Stomach smooth muscle (tissue), 2 donors: ENCODE results near the gene ADCYAP1.

ENCODE experiments used
- H3K27ac ChIP-seq: one replicate; pipeline ENCODE4 v1.7.0; 2013; ENCODE audit warnings: mild to moderate bottlenecking, low read length, inconsistent platforms
- H3K27me3 ChIP-seq, 2 donors: one replicate each; pipeline ENCODE4 v1.7.0; 2013; ENCODE audit warnings: low read length in 2 of 2; ENCODE audit not compliant: insufficient read depth in 2 of 2, control insufficient read depth in 1 of 2
- H3K36me3 ChIP-seq, 2 donors: one replicate each; pipeline ENCODE4 v1.7.0; 2013; ENCODE audit warnings: low read length in 2 of 2; ENCODE audit not compliant: control insufficient read depth in 2 of 2, insufficient read depth in 2 of 2
- H3K4me1 ChIP-seq: one replicate; pipeline ENCODE4 v1.7.0; 2013; ENCODE audit warnings: low read length; ENCODE audit not compliant: control insufficient read depth, insufficient read depth
- H3K4me3 ChIP-seq, 2 donors: one replicate each; pipeline ENCODE4 v1.7.0; 2013; ENCODE audit warnings: low read length in 2 of 2
- H3K9ac ChIP-seq, 2 donors: one replicate each; pipeline ENCODE4 v1.7.0; 2013; ENCODE audit warnings: low read length in 2 of 2, mild to moderate bottlenecking in 1 of 2
- H3K9me3 ChIP-seq, 2 donors: one replicate each; pipeline ENCODE4 v1.7.0; 2013; ENCODE audit warnings: low read length in 2 of 2; ENCODE audit not compliant: control insufficient read depth in 2 of 2
- donor health status: healthy.
- donor health status: Pancreatic carcinoma.

ADCYAP1 gene

DNA sequence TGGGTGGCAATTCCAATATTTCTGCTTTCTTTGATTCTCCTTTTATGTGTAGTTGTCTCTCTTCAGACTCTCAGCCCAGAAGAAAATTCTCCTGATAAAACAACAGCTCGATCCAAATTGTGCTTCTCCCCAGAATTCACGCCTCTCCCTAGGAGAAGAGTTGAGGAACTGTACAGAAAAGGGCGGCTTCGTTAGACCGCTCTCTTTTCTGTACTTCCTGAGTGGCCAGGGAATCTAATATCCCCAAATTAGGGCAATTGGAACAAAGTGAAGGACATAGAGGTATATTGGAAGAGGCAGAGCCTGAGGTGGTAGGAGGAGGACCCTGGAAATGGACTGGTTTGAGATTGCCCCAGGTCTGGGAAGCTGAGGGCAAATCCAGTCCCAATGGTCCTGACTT is 5.6 kb downstream of the ADCYAP1 start:
- H3K4me1 ChIP-seq = peaks cover 30% of the 10 kb centered on the region
- no peak overlapping the region for H3K9ac ChIP-seq
- H3K36me3 ChIP-seq = no peaks in the 10 kb centered on the region
- H3K4me3 ChIP-seq = no peak overlapping the region
- H3K9me3 ChIP-seq = peaks cover 0 to 2% of the 10 kb centered on the region in 2 donors
- peaks cover 49 to 61% of the 10 kb centered on the region in 2 donors for H3K27me3 ChIP-seq
- no peak overlapping the region for H3K27ac ChIP-seq

- no peak overlapping the region for H3K9ac ChIP-seq
- no peaks in the 10 kb centered on the region for H3K36me3 ChIP-seq
- peaks cover 42 to 53% of the 10 kb centered on the region in 2 donors for H3K27me3 ChIP-seq
- no peak overlapping the region for H3K27ac ChIP-seq
- H3K9me3 ChIP-seq = peaks cover 0 to 2% of the 10 kb centered on the region in 2 donors
- H3K4me1 ChIP-seq = peaks cover 27% of the 10 kb centered on the region
- H3K4me3 ChIP-seq = no peak overlapping the region
Measured at GRCh38 chr18:911025-911424, 6.4 kb downstream of the ADCYAP1 start.

DNA sequence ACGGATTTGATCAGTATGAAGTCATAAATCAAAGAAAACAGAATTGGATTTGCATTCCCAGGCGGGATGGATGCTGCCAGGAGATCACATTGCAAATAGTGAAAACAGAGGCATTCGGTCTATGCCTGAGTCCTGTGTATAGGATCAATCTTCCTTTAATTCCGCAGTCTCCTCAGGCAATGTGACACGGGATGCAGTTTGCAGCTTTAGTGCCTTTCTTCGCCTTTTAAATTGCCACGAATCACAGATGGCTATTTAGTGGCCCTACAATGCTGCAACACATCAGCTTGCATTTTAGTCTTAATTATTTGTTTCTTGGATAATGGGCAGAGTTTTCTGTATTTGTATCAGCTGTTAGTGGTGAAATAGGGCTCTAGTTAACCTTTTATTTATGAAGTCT is 6.8 kb downstream of the ADCYAP1 start:
- Histone ChIP-seq H3K4me1 (peaks cover 24% of the 10 kb centered on the region), H3K9ac (no peak overlapping the region), H3K27me3 (peaks cover 37 to 49% of the 10 kb centered on the region in 2 donors), H3K4me3 (no peak overlapping the region), H3K9me3 (peaks cover 0 to 2% of the 10 kb centered on the region in 2 donors), H3K27ac (no peak overlapping the region), H3K36me3 (no peaks in the 10 kb centered on the region)

GRCh38 chr18:916562-916961 is 11.9 kb downstream of the ADCYAP1 start:
- Histone ChIP-seq H3K9ac (no peak overlapping the region), H3K4me3 (no peak overlapping the region), H3K4me1 (no peaks in the 10 kb centered on the region), H3K27ac (no peak overlapping the region), H3K36me3 (no peaks in the 10 kb centered on the region), H3K27me3 (peaks cover 2 to 7% of the 10 kb centered on the region in 2 donors), H3K9me3 (peaks cover 0 to 2% of the 10 kb centered on the region in 2 donors)

- Histone ChIP-seq H3K36me3 (no peaks in the 10 kb centered on the region), H3K4me1 (no peaks in the 10 kb centered on the region), H3K27me3 (peaks cover 0 to 8% of the 10 kb centered on the region in 2 donors), H3K9ac (no peak overlapping the region), H3K4me3 (no peak overlapping the region), H3K27ac (no peak overlapping the region), H3K9me3 (peaks cover 0 to 2% of the 10 kb centered on the region in 2 donors)
Measured at GRCh38 chr18:919078-919477, 14.4 kb downstream of the ADCYAP1 start.

- H3K4me3 ChIP-seq = no peak overlapping the region
- no peaks in the 10 kb centered on the region for H3K36me3 ChIP-seq
- peaks cover 0 to 9% of the 10 kb centered on the region in 2 donors for H3K27me3 ChIP-seq
- no peaks in the 10 kb centered on the region for H3K9me3 ChIP-seq
- H3K4me1 ChIP-seq = no peaks in the 10 kb centered on the region
- no peak overlapping the region for H3K27ac ChIP-seq
- H3K9ac ChIP-seq = no peak overlapping the region
Measured at GRCh38 chr18:923144-923866, 18.6 kb downstream of the ADCYAP1 start.

DNA sequence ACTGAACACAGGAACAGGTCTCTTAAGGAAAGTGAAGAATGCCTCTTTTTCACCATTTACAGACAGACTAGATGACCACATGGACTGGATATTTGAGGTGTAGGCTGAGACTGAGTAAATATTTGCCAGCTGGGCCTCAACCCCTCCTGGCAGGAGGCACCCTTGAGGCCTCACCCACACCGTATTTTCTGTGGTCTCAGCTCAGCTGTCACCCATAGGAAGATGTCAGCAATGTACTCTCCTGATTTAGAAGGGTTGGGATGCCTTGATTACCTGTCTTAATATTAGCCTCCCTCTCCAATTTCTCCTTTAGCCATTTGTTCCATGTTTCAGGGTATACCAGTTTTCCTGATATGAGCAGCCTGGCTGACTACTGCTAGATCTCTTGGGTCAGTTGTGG is 20.3 kb downstream of the ADCYAP1 start:
- no peaks in the 10 kb centered on the region for H3K9me3 ChIP-seq
- H3K27ac ChIP-seq = no peak overlapping the region
- no peak overlapping the region for H3K4me3 ChIP-seq
- H3K36me3 ChIP-seq = no peaks in the 10 kb centered on the region
- peaks cover 0 to 9% of the 10 kb centered on the region in 2 donors for H3K27me3 ChIP-seq
- H3K4me1 ChIP-seq = no peaks in the 10 kb centered on the region
- H3K9ac ChIP-seq = no peak overlapping the region

GRCh38 chr18:926946-927345 is 22.3 kb downstream of the ADCYAP1 start:
- Histone ChIP-seq H3K9ac (no peak overlapping the region), H3K27me3 (peaks cover 0 to 6% of the 10 kb centered on the region in 2 donors), H3K9me3 (no peaks in the 10 kb centered on the region), H3K27ac (no peak overlapping the region), H3K36me3 (no peaks in the 10 kb centered on the region), H3K4me1 (no peaks in the 10 kb centered on the region), H3K4me3 (no peak overlapping the region)

- no peaks in the 10 kb centered on the region for H3K9me3 ChIP-seq
Measured at GRCh38 chr18:933082-933481, 28.4 kb downstream of the ADCYAP1 start.

DNA sequence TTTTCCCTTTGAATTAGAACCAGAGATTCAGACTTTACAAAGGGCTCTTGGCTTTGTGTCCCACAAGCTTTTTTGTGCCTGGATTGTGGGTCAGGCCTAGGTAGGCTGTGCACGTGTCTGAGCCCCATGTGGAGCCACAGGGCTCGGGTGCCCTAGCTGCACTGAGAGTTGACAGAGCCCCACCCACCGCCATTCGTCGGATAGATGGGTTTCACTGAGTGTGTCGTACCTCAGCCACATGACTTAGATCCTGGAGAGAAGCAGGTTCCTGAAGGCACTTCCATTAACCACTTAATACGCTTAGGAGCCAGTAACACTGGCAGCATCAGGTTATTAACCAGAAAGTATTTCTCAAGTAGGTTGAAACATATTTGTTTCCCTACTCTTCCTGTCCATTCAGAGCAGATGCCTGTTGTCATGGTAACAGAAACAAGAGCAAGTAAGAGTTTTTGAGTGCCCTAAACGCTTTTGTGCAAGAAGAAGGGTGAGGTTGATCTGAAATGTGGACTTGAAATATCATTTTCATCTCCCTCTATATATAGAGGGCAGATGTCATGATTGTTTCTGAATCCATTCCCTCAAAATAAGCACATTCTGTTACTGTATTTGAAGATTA is 30.0 kb downstream of the ADCYAP1 start:
- no peaks in the 10 kb centered on the region for H3K4me1 ChIP-seq
- H3K27me3 ChIP-seq = peaks cover 4 to 5% of the 10 kb centered on the region in 2 donors
- no peak overlapping the region for H3K4me3 ChIP-seq
- no peaks in the 10 kb centered on the region for H3K9me3 ChIP-seq
- H3K27ac ChIP-seq = no peak overlapping the region
- no peak overlapping the region for H3K9ac ChIP-seq
- H3K36me3 ChIP-seq = no peaks in the 10 kb centered on the region

More at GRCh38 chr18:933082-933481, 28.4 kb downstream of the ADCYAP1 start:
- no peak overlapping the region for H3K27ac ChIP-seq
- no peaks in the 10 kb centered on the region for H3K36me3 ChIP-seq
- no peak overlapping the region for H3K4me3 ChIP-seq
- no peak overlapping the region for H3K9ac ChIP-seq
- no peaks in the 10 kb centered on the region for H3K4me1 ChIP-seq
- peaks cover 4 to 5% of the 10 kb centered on the region in 2 donors for H3K27me3 ChIP-seq

DNA sequence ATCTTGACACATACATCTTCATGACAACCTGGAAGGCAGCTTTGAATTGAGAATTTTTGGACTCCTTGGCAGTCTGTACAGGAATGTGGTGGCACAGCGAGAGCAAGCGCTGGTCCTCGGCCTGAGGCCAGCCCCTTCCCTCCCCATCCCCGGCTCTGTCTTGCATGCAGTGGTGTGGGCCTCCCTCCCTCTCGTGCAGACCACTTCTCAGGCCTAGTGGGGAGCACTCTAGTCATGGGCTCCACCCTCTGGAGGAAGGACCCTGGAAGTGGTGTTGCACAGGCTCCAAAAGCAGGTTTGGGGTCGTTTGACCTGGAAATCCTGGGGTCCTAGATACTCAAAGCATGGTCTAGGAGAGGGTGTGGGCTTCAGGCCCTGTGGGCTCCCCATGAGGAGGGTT is 32.3 kb downstream of the ADCYAP1 start:
- no peaks in the 10 kb centered on the region for H3K36me3 ChIP-seq
- H3K4me1 ChIP-seq = no peaks in the 10 kb centered on the region
- H3K9me3 ChIP-seq = no peaks in the 10 kb centered on the region
- H3K4me3 ChIP-seq = no peak overlapping the region
- H3K27ac ChIP-seq = no peak overlapping the region
- H3K27me3 ChIP-seq = peaks cover 4 to 5% of the 10 kb centered on the region in 2 donors
- no peak overlapping the region for H3K9ac ChIP-seq
